H9 (cell line): ENCODE measurements around the gene NHSL2. TPM values are rescaled to one million over a fixed set of nuclear protein-coding genes. Genes with fewer than 3 reads are reported as not detected.

ENCODE experiments used
- DNase-seq: peaks from one replicate; pipeline ENCODE4 v3.0.0-alpha.2; 2017
- H2AFZ ChIP-seq: one replicate; pipeline ENCODE4 v1.6.1; 2013; ENCODE audit warnings: mild to moderate bottlenecking, low read length, control low read depth, moderate library complexity
- H2AK5ac ChIP-seq: 2 replicates; pipeline ENCODE4 v1.6.1; 2013; ENCODE audit warnings: low read length, control low read depth, mixed read lengths; ENCODE audit not compliant: insufficient read length
- H2BK120ac ChIP-seq: one replicate; pipeline ENCODE4 v1.6.1; 2013; ENCODE audit warnings: low read depth, mild to moderate bottlenecking, low read length, control low read depth, inconsistent platforms; ENCODE audit not compliant: poor library complexity, severe bottlenecking
- H2BK12ac ChIP-seq: 2 replicates; pipeline ENCODE4 v1.6.1; 2013; ENCODE audit warnings: low read length, control low read depth, mixed read lengths, low read depth; ENCODE audit not compliant: insufficient read length
- H2BK15ac ChIP-seq: 2 replicates; pipeline ENCODE4 v1.6.1; 2013; ENCODE audit warnings: low read depth, low read length, control low read depth
- H2BK20ac ChIP-seq: one replicate; pipeline ENCODE4 v1.6.1; 2013; ENCODE audit warnings: low read depth, mild to moderate bottlenecking, low read length, control low read depth, inconsistent platforms; ENCODE audit not compliant: poor library complexity, severe bottlenecking
- H2BK5ac ChIP-seq: 2 replicates; pipeline ENCODE4 v1.6.1; 2013; ENCODE audit warnings: low read length, control low read depth, mixed read lengths; ENCODE audit not compliant: insufficient read length
- H3K14ac ChIP-seq: 2 replicates; pipeline ENCODE4 v1.6.1; 2013; ENCODE audit warnings: low read length, control low read depth; ENCODE audit not compliant: insufficient read depth
- H3K18ac ChIP-seq: 2 replicates; pipeline ENCODE4 v1.6.1; 2013; ENCODE audit warnings: low read depth, mild to moderate bottlenecking, mixed read lengths, low read length, control low read depth; ENCODE audit not compliant: insufficient read length
- H3K23ac ChIP-seq: 2 replicates; pipeline ENCODE4 v1.6.1; 2013; ENCODE audit warnings: low read length, control low read depth, mixed read lengths, low read depth; ENCODE audit not compliant: insufficient read length
- H3K23me2 ChIP-seq: 2 replicates; pipeline ENCODE4 v1.6.1; 2013; ENCODE audit warnings: low read depth, mild to moderate bottlenecking, mixed read lengths, low read length, control low read depth; ENCODE audit not compliant: insufficient read length, poor library complexity, severe bottlenecking
- H3K27ac ChIP-seq: 2 replicates; pipeline ENCODE4 v1.5.1; 2013; ENCODE audit warnings: low read length, control low read depth, mixed read lengths, low read depth; ENCODE audit not compliant: insufficient read length
- H3K27me3 ChIP-seq: 2 replicates; pipeline ENCODE4 v1.6.1; 2013; ENCODE audit warnings: low read length, control low read depth, inconsistent platforms; ENCODE audit not compliant: insufficient read depth
- H3K4ac ChIP-seq: 2 replicates; pipeline ENCODE4 v1.6.1; 2013; ENCODE audit warnings: low read depth, mild to moderate bottlenecking, control low read depth, inconsistent platforms, low read length, moderate library complexity
- H3K4me1 ChIP-seq: 2 replicates; pipeline ENCODE4 v1.6.1; 2013; ENCODE audit warnings: low read length, control low read depth, inconsistent platforms; ENCODE audit not compliant: insufficient read depth
- H3K4me2 ChIP-seq: 2 replicates; pipeline ENCODE4 v1.6.1; 2013; ENCODE audit warnings: low read length, control low read depth, mixed read lengths; ENCODE audit not compliant: insufficient read length, insufficient read depth
- H3K56ac ChIP-seq: 2 replicates; pipeline ENCODE4 v1.6.1; 2013; ENCODE audit warnings: low read depth, mild to moderate bottlenecking, mixed read lengths, low read length, control low read depth; ENCODE audit not compliant: insufficient read length
- H3K79me1 ChIP-seq: 2 replicates; pipeline ENCODE4 v1.6.1; 2013; ENCODE audit warnings: low read depth, mild to moderate bottlenecking, moderate library complexity, low read length, control low read depth, inconsistent platforms; ENCODE audit not compliant: insufficient read depth, poor library complexity, severe bottlenecking
- H3K79me2 ChIP-seq: 2 replicates; pipeline ENCODE4 v1.6.1; 2013; ENCODE audit warnings: low read length, control low read depth, inconsistent platforms; ENCODE audit not compliant: insufficient read depth
- H3K9ac ChIP-seq: 2 replicates; pipeline ENCODE4 v1.6.1; 2013; ENCODE audit warnings: low read length, control low read depth, mixed read lengths; ENCODE audit not compliant: insufficient read length; ENCODE audit errors: extremely low read depth
- H3K9me3 ChIP-seq: one replicate; pipeline ENCODE4 v1.6.1; 2013; ENCODE audit warnings: low read depth, low read length, inconsistent platforms; ENCODE audit not compliant: control insufficient read depth
- H3T11ph ChIP-seq: one replicate; pipeline ENCODE4 v1.6.1; 2013; ENCODE audit warnings: mild to moderate bottlenecking, low read length, control low read depth, inconsistent platforms
- H4K20me1 ChIP-seq: one replicate; pipeline ENCODE4 v1.6.1; 2013; ENCODE audit not compliant: control insufficient read depth, insufficient read length, insufficient read depth
- H4K5ac ChIP-seq: 2 replicates; pipeline ENCODE4 v1.6.1; 2013; ENCODE audit warnings: low read depth, mild to moderate bottlenecking, mixed read lengths, low read length, control low read depth; ENCODE audit not compliant: insufficient read length
- H4K8ac ChIP-seq: replicated peaks from 2 replicates; pipeline ENCODE4 v1.6.1; 2013; ENCODE audit warnings: low read length, control low read depth, mixed read lengths, low read depth; ENCODE audit not compliant: insufficient read length
- H4K91ac ChIP-seq: 2 replicates; pipeline ENCODE4 v1.6.1; 2013; ENCODE audit warnings: low read depth, mild to moderate bottlenecking, moderate library complexity, mixed read lengths, low read length, control low read depth; ENCODE audit not compliant: insufficient read length
- H3K27ac Mint-ChIP-seq, 3 experiments: 2 replicates in 2 of 3; 3 replicates in 1 of 3; pipeline ENCODE4 v1.8.0; 2020 to 2021; ENCODE audit warnings: mixed read lengths in 3 of 3, mild to moderate bottlenecking in 1 of 3, moderate library complexity in 1 of 3
- H3K27me3 Mint-ChIP-seq: 2 replicates; pipeline ENCODE4 v1.8.0; 2021; ENCODE audit warnings: low read depth, mild to moderate bottlenecking, moderate library complexity, mixed read lengths
- H3K36me3 Mint-ChIP-seq, 3 experiments: 2 replicates in 2 of 3; 3 replicates in 1 of 3; pipeline ENCODE4 v1.8.0; 2020 to 2021; ENCODE audit warnings: low read depth in 3 of 3, mixed read lengths in 3 of 3; ENCODE audit not compliant: insufficient read depth in 1 of 3
- H3K4me1 Mint-ChIP-seq, 2 experiments: 2 replicates each; pipeline ENCODE4 v1.8.0; 2020; ENCODE audit warnings: mixed read lengths in 2 of 2
- H3K4me3 Mint-ChIP-seq, 2 experiments: 2 replicates in 1 of 2; 3 replicates in 1 of 2; pipeline ENCODE4 v1.8.0; 2020 to 2021; ENCODE audit warnings: mild to moderate bottlenecking in 2 of 2, mixed read lengths in 2 of 2, moderate library complexity in 1 of 2
- H3K9me3 Mint-ChIP-seq, 2 experiments: 2 replicates in 1 of 2; 3 replicates in 1 of 2; pipeline ENCODE4 v1.8.0; 2020; ENCODE audit warnings: mild to moderate bottlenecking in 2 of 2, mixed read lengths in 2 of 2, moderate library complexity in 1 of 2
- WGBS: extraction: QIAGEN DNeasy Blood & Tissue Kit; methylation state at CpG from one replicate; pipeline ENCODE4 v1.1.7; 2013; ENCODE audit warnings: missing lambda C conversion rate, low lambda C conversion rate, mixed read lengths; ENCODE audit not compliant: insufficient read length; ENCODE audit errors: extremely low coverage; 5-methylcytosine and 5-hydroxymethylcytosine counted together
- total RNA-seq: library from RNA; stranded (reverse); gene quantifications from 2 replicates; pipeline ENCODE4 v1.2.1, GENCODE V29; 2021
- TF ChIP-seq, protein P1 (sequence below): fragments of 200-600 bp; sonication (generic); conservative IDR thresholded peaks from 3 replicates; pipeline ENCODE4 v1.8.0; 2021; ENCODE audit warnings: antibody characterized with exemption, mild to moderate bottlenecking

NHSL2 gene
- total RNA-seq, 1 experiment from 2014 or later: 6.4 TPM

- Histone ChIP-seq H3K14ac (no peak overlapping the region), H4K5ac (no peak overlapping the region), H3T11ph (no peak overlapping the region), H3K23me2 (no peaks in the 10 kb centered on the region), H3K4me1 (no peaks in the 10 kb centered on the region), H3K79me1 (no peaks in the 10 kb centered on the region), H2BK120ac (no peak overlapping the region), H3K4me2 (no peak overlapping the region), H3K4ac (no peak overlapping the region), H2BK5ac (no peak overlapping the region), H2AK5ac (no peak overlapping the region), H2BK20ac (no peak overlapping the region), H2AFZ (no peak overlapping the region), H3K23ac (no peak overlapping the region), H3K9me3 (peaks cover 39% of the 10 kb centered on the region), H4K91ac (no peak overlapping the region), H3K9ac (no peak overlapping the region), H3K56ac (no peak overlapping the region), H3K27me3 (no peaks in the 10 kb centered on the region), H2BK12ac (no peak overlapping the region), H3K79me2 (no peaks in the 10 kb centered on the region), H4K20me1 (no peaks in the 10 kb centered on the region), H3K18ac (no peak overlapping the region), H3K27ac (no peak overlapping the region), H4K8ac (no peak overlapping the region), H2BK15ac (no peak overlapping the region)
- WGBS: no CpG with 5 or more reads among the region's 9 CpGs
- Mint-ChIP-seq H3K9me3 (peaks cover 79 to 82% of the 10 kb centered on the region in 2 experiments), H3K4me1 (no peaks in the 10 kb centered on the region), H3K36me3 (peaks cover 26 to 46% (median 34%) of the 10 kb centered on the region in 3 experiments), H3K27me3 (peaks cover 17% of the 10 kb centered on the region), H3K4me3 (no peak overlapping the region), H3K27ac (no peak overlapping the region)
- TF ChIP-seq, protein P1, sequence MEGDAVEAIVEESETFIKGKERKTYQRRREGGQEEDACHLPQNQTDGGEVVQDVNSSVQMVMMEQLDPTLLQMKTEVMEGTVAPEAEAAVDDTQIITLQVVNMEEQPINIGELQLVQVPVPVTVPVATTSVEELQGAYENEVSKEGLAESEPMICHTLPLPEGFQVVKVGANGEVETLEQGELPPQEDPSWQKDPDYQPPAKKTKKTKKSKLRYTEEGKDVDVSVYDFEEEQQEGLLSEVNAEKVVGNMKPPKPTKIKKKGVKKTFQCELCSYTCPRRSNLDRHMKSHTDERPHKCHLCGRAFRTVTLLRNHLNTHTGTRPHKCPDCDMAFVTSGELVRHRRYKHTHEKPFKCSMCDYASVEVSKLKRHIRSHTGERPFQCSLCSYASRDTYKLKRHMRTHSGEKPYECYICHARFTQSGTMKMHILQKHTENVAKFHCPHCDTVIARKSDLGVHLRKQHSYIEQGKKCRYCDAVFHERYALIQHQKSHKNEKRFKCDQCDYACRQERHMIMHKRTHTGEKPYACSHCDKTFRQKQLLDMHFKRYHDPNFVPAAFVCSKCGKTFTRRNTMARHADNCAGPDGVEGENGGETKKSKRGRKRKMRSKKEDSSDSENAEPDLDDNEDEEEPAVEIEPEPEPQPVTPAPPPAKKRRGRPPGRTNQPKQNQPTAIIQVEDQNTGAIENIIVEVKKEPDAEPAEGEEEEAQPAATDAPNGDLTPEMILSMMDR: no peak
- no peak for DNase-seq
Measured at GRCh38 chrX:72137846-72138495, 227.3 kb downstream of the NHSL2 start.
